ENCODE measurements around the gene AFG3L2. TPM values are rescaled to one million over a fixed set of nuclear protein-coding genes. Genes with fewer than 3 reads are reported as not detected.

AFG3L2 gene
- total RNA-seq, 1 experiment from 2014 or later, result 65.9 TPM

GRCh38 chr18:12318334-12318697 is 58.7 kb downstream of the AFG3L2 start:
- no peaks in the 10 kb centered on the region; the same call in 1 of the 2 replicates for H3K9me3 ChIP-seq (replicated peaks)
- H3K27me3 ChIP-seq (replicated peaks), result no peaks in the 10 kb centered on the region
- peaks cover 10% of the 10 kb centered on the region for H3K4me1 ChIP-seq (replicated peaks)
- peaks cover 98% of the 10 kb centered on the region for H3K36me3 ChIP-seq
- H3K27ac ChIP-seq, result no peak overlapping the region
- DNase-seq (ENCODE audit: low read depth in 1 of 2, low spot score in 2 of 2), result no peak
- no peak overlapping the region for H3K4me3 ChIP-seq

DNA sequence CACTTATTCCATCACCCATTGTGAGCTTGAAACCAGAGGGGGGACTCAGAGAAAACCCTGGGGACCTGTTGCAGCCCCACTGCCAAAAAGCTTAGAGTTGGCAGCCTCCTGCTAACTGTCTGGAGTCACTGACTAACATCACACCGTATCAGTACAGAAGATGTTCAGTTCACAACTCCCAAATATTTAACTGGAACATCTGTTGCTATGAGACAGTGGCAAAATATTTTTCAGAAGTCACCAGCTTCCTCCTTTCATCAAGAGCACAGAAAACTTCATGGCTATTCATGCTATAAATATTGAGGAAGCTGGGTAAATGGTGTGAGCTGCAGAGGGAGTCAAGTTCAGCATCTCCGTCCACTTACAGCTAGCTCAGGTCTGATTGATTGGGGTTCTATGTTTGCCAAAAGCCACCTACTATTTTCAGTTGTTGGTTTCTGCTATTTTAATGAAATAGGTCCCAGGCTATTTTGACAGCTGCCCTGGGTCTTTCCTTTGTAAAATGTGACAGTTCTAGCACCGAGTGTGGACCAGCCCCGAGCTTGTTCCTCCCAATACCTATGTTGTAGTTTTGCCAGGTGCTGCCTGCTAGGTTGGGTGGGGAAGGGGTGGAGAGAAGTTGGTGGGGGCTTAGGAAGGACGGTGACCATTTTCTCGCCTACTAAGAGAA is 59.2 kb downstream of the AFG3L2 start:
- H3K27ac ChIP-seq, result no peak overlapping the region
- H3K36me3 ChIP-seq, result peaks cover 98% of the 10 kb centered on the region
- peaks cover 10% of the 10 kb centered on the region for H3K4me1 ChIP-seq (replicated peaks)
- H3K9me3 ChIP-seq (replicated peaks), result no peaks in the 10 kb centered on the region; the same call in 1 of the 2 replicates
- H3K4me3 ChIP-seq, result no peak overlapping the region
- DNase-seq (ENCODE audit: low read depth in 1 of 2, low spot score in 2 of 2), result no peak
- no peaks in the 10 kb centered on the region for H3K27me3 ChIP-seq (replicated peaks)

GRCh38 chr18:12315911-12316310 is 61.1 kb downstream of the AFG3L2 start:
- H3K36me3 ChIP-seq, result peaks cover 98% of the 10 kb centered on the region
- H3K4me1 ChIP-seq (replicated peaks), result peaks cover 10% of the 10 kb centered on the region
- DNase-seq (ENCODE audit: low read depth in 1 of 2, low spot score in 2 of 2), result no peak
- H3K9me3 ChIP-seq (replicated peaks), result peaks cover 6% of the 10 kb centered on the region
- H3K27ac ChIP-seq, result no peak overlapping the region
- no peak overlapping the region for H3K4me3 ChIP-seq
- H3K27me3 ChIP-seq (replicated peaks), result no peaks in the 10 kb centered on the region

DNA sequence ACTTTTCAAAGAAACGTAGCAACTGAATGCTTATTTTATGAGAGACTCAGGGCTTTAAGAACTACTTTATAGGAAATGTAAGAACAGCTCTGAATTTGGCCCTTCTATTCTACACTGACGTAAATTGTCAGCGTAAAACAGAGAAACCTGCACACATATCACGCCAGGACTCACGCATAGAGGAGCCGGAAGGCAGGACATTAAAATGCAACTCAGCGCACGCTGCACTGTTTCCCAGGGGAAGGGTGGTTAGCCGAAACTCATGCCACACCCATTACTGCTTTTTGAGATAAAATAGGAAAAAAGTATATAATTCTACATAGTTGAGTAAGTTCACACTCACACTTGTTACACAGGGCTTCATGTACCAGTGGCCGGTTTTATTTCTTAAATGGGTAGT is 61.5 kb downstream of the AFG3L2 start:
- Histone ChIP-seq H3K4me1 (replicated peaks) (peaks cover 13% of the 10 kb centered on the region), H3K27ac (no peak overlapping the region), H3K9me3 (replicated peaks) (peaks cover 6% of the 10 kb centered on the region), H3K4me3 (no peak overlapping the region), H3K27me3 (replicated peaks) (no peaks in the 10 kb centered on the region), H3K36me3 (peaks cover 98% of the 10 kb centered on the region)
- DNase-seq (ENCODE audit: low read depth in 1 of 2, low spot score in 2 of 2), result no peak

- DNase-seq (ENCODE audit: low read depth in 1 of 2, low spot score in 2 of 2), result no peak
- no peaks in the 10 kb centered on the region for H3K27me3 ChIP-seq (replicated peaks)
- H3K36me3 ChIP-seq, result peaks cover 98% of the 10 kb centered on the region
- H3K27ac ChIP-seq, result no peak overlapping the region
- H3K4me3 ChIP-seq, result no peak overlapping the region
- H3K4me1 ChIP-seq (replicated peaks), result peaks cover 19% of the 10 kb centered on the region
- H3K9me3 ChIP-seq (replicated peaks), result peaks cover 6% of the 10 kb centered on the region
Observed at GRCh38 chr18:12314591-12315305, 62.3 kb downstream of the AFG3L2 start.

- no peaks in the 10 kb centered on the region for H3K27me3 ChIP-seq (replicated peaks)
- H3K27ac ChIP-seq, result 0 out of 2 replicates have a peak overlapping the region, but pooled peaks have one; percentile 17
- no peak for DNase-seq (ENCODE audit: low read depth in 1 of 2, low spot score in 2 of 2)
- no peak overlapping the region for H3K4me3 ChIP-seq
- H3K36me3 ChIP-seq, result peaks cover 100% of the 10 kb centered on the region
- peaks cover 6% of the 10 kb centered on the region for H3K9me3 ChIP-seq (replicated peaks)
- H3K4me1 ChIP-seq (replicated peaks), result peaks cover 19% of the 10 kb centered on the region
Observed at GRCh38 chr18:12313530-12314245, 63.3 kb downstream of the AFG3L2 start.

GRCh38 chr18:12312976-12313375 is 64.1 kb downstream of the AFG3L2 start:
- peaks cover 11% of the 10 kb centered on the region for H3K9me3 ChIP-seq (replicated peaks)
- H3K4me1 ChIP-seq (replicated peaks), result peaks cover 19% of the 10 kb centered on the region
- no peak overlapping the region for H3K4me3 ChIP-seq
- peaks cover 99% of the 10 kb centered on the region for H3K36me3 ChIP-seq
- no peak for DNase-seq (ENCODE audit: low read depth in 1 of 2, low spot score in 2 of 2)
- no peaks in the 10 kb centered on the region for H3K27me3 ChIP-seq (replicated peaks)
- H3K27ac ChIP-seq, result 0 out of 2 replicates have a peak overlapping the region, but pooled peaks have one; percentile 17

DNA sequence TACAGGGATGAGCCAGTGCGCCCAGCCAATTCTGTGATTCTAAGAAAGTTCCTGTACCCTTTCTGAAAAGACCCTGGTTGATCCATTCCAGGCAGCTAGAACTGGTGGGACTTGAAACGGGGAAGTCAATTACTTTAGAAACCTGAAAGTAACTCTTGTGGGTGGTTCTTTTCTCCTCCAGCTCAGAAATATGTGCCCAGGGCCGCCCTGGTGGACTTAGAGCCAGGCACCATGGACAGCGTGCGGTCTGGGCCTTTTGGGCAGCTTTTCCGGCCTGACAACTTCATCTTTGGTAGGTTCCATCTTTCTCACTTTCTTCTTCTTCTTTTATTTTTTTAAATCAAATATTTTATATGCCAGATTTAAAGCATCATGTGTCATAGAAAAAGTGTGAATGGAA is 66.3 kb downstream of the AFG3L2 start:
- no peaks in the 10 kb centered on the region for H3K27me3 ChIP-seq (replicated peaks)
- no peak for DNase-seq (ENCODE audit: low read depth in 1 of 2, low spot score in 2 of 2)
- peaks cover 24% of the 10 kb centered on the region for H3K4me1 ChIP-seq (replicated peaks)
- peaks cover 11% of the 10 kb centered on the region for H3K9me3 ChIP-seq (replicated peaks)
- no peak overlapping the region for H3K4me3 ChIP-seq
- no peak overlapping the region for H3K27ac ChIP-seq
- H3K36me3 ChIP-seq, result peaks cover 77% of the 10 kb centered on the region

DNA sequence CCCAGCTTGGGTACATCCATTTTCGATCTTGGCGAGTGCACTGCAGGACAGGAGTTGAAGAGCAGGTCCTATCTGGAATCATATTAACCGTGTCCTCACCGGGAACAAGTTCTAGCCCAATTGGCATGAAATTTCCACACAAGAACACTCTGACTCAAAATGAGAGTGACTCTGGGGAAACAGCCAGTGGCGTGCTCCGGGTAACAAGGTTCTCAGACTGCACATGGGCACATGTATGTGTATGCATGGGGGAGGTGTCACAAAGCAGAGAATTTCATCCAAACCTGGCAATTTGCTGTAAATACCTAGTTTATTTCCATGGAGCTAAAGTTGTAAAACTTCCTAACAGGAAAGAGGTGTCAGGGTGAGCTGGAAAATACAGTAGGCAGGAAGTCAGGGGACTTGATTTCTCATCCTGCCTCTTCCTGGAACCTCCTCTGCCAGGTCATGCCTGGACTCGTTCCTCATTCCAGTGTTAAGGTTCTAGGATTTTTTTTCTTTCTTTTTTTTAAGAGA is 67.3 kb downstream of the AFG3L2 start:
- H3K4me1 ChIP-seq (replicated peaks), result peaks cover 24% of the 10 kb centered on the region
- DNase-seq (ENCODE audit: low read depth in 1 of 2, low spot score in 2 of 2), result no peak

DNA sequence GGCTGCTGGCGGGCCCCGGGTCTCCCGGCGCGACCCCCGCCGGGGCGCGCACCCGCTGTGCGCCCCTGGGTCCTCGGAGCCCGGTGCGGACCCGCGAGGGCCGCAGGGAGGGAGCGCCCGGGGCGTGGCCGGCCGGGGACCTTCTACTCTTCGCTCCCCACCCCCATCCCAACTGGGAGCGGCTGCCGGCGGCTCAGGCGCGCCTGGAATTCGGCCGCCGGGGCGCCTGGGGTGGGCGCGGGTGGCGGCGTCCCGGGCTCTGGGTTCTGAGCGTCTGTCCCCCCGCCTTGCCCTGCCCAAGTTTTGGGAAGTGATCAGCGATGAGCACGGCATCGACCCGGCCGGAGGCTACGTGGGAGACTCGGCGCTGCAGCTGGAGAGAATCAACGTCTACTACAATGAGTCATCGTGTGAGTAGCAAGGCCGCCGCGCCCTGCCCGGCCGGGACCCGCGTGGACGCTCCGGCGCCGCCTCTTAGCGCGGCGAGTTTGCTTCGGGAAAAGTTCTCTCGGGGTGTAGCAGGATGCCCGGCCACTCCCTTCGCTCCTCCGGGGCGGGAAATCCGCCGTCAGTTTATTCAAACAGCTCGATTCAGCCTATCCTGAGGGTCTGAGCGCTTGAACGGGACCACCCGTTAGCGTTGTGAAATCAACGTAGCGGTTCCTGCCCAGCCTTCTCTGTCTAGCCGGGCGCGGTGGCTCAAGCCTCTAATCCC is 68.5 kb downstream of the AFG3L2 start:
- H3K27ac ChIP-seq, result peak overlapping the region; percentile 99
- peaks cover 24% of the 10 kb centered on the region for H3K4me1 ChIP-seq (replicated peaks)
- peaks cover 55% of the 10 kb centered on the region for H3K36me3 ChIP-seq

More for the DNA sequence above, 67.3 kb downstream of the AFG3L2 start:
- Histone ChIP-seq H3K27me3 (replicated peaks) (no peaks in the 10 kb centered on the region), H3K9me3 (replicated peaks) (peaks cover 11% of the 10 kb centered on the region), H3K27ac (peak overlapping the region; percentile 99; the same call in 1 of the 2 replicates), H3K4me3 (peak overlapping the region; percentile 100), H3K36me3 (peaks cover 67% of the 10 kb centered on the region)

GRCh38 chr18:12307701-12308385 is 69.2 kb downstream of the AFG3L2 start, which contains the start of gene TUBB6:
Gene TUBB6 (plus strand): TSS chr18:12308241. CDS start chr18:12308293, 52 bp downstream.
- H3K27me3 ChIP-seq (replicated peaks), result no peaks in the 10 kb centered on the region
- H3K27ac ChIP-seq, result peak within 1 kb of the TSS; percentile 99
- H3K4me1 ChIP-seq (replicated peaks), result peaks cover 24% of the 10 kb centered on the region
- H3K36me3 ChIP-seq, result peaks cover 48% of the 10 kb centered on the region
- peak within 1 kb of the TSS; percentile 100 for H3K4me3 ChIP-seq
- peaks cover 11% of the 10 kb centered on the region for H3K9me3 ChIP-seq (replicated peaks)
- peak; percentile 87 to 93 for DNase-seq (ENCODE audit: low read depth in 1 of 2, low spot score in 2 of 2)

More for the DNA sequence above, 68.5 kb downstream of the AFG3L2 start:
- no peaks in the 10 kb centered on the region for H3K27me3 ChIP-seq (replicated peaks)
- peaks cover 11% of the 10 kb centered on the region for H3K9me3 ChIP-seq (replicated peaks)
- DNase-seq (ENCODE audit: low read depth in 1 of 2, low spot score in 2 of 2), result peak; percentile 88 to 93
- H3K4me3 ChIP-seq, result peak overlapping the region; percentile 100

DNA sequence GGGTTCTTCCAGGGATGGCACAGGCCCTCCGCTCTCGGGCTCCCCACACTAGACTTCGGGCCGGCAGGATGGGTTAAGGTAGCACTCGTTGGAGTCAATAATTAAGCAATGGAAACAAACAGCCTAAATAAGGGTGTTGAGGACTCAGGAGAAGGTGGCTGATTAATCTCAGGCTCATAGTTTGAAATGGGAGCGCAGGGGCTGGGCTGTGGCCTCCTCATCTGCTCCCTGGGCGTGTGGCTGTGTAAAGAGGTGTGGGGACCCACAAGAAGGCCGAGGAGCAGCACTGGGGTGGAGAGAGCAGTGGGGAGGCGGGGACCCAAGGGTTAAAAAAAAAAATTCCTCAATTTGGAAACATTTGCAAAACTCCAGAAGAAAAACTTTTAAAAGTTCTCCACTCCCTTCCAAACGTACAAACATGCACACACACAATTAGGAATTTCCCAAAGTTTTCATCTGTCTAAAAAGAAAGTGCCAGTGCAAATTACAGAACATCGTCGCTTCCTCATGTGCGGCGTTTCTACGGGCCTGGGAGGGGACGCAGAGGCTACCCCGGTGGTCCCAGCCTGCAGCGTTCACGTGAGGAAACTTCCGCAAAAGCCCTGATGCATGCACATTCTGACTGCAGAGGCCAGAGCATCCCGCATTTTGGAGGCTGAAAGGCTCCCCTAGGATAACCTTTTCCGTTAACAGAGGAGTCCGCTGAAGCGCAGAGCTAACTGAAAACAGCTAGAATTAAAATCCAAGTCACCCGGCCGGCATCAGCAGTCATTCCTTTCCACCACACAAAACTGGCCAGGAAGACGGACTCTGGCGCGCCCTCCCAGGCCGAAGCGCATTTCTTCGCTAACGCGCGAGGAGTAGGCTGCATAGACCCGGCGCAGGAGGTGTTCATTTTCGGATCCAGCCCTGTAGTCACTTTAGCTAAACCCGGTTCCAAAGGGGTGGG is 70.0 kb downstream of the AFG3L2 start:
- peak overlapping the region; percentile 100 for H3K4me3 ChIP-seq
- peaks cover 7% of the 10 kb centered on the region; the same call in 1 of the 2 replicates for H3K9me3 ChIP-seq (replicated peaks)
- peak overlapping the region; percentile 99 for H3K27ac ChIP-seq
- peak; percentile 68 to 78 for DNase-seq (ENCODE audit: low read depth in 1 of 2, low spot score in 2 of 2)
- H3K36me3 ChIP-seq, result peaks cover 40% of the 10 kb centered on the region
- no peaks in the 10 kb centered on the region for H3K27me3 ChIP-seq (replicated peaks)
- H3K4me1 ChIP-seq (replicated peaks), result peaks cover 24% of the 10 kb centered on the region

Data from SJSA1 (cell line).